ENCODE results near the gene NELFE.

DNA sequence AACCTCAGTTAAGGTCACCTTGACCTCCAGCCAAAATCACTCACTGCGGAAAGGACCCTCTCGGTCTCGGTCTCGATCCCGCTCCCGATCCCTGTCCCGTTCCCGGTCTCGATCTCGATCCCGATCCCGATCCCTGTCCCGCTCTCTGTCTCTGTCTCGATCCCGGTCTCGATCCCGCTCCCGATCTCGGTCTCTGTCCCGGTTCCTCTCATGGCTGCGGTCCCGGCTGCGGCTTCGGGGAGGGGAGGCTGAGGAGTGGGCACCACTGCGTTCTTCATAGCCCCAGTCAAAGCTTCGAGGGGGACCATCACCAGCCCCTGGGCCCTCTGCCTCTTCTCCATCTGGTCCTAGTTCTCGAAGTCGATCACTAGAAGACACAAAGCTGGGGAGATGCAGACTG lies 4.3 kb downstream of the NELFE start:
- no peak for TF ChIP-seq CTCF (conservative IDR thresholded peaks at IDR 0.05 in 1 of 2, IDR thresholded peaks at IDR 0.05 in 1 of 2; ENCODE audit: low read depth in 1 of 2, low read length in 2 of 2)
- TF ChIP-seq EZH2 (IDR thresholded peaks at IDR 0.05; ENCODE audit: low read length, missing control alignments), result no peak

All from fibroblast of lung (primary cell).